Caki2 (cell line): ENCODE measurements around the gene DCP1B. TPM values are rescaled to one million over a fixed set of nuclear protein-coding genes. Genes with fewer than 3 reads are reported as not detected.

Source experiments
- DNase-seq: peaks from one replicate; pipeline ENCODE4 v3.0.0-alpha.2; 2015; ENCODE audit warnings: low read depth
- in situ Hi-C: cut with HindIII; loops from 2 replicates; pipeline ENCODE4 v1.10.0; 2016; ENCODE audit warnings: low sequenced_read_pairs, low pct_unique_long_range_greater_than_20kb, mixed read lengths
- total RNA-seq: library from RNA; depleted of rRNA; stranded (reverse); fragments of >200 nt; shearing (Covaris generic); gene quantifications from 2 replicates; pipeline ENCODE4 v1.2.3, GENCODE V29; 2014; ENCODE audit warnings: low replicate concordance; rRNA removed

Gene DCP1B
- total RNA-seq, 1 experiment from 2014 or later = 14.2 TPM

DNA sequence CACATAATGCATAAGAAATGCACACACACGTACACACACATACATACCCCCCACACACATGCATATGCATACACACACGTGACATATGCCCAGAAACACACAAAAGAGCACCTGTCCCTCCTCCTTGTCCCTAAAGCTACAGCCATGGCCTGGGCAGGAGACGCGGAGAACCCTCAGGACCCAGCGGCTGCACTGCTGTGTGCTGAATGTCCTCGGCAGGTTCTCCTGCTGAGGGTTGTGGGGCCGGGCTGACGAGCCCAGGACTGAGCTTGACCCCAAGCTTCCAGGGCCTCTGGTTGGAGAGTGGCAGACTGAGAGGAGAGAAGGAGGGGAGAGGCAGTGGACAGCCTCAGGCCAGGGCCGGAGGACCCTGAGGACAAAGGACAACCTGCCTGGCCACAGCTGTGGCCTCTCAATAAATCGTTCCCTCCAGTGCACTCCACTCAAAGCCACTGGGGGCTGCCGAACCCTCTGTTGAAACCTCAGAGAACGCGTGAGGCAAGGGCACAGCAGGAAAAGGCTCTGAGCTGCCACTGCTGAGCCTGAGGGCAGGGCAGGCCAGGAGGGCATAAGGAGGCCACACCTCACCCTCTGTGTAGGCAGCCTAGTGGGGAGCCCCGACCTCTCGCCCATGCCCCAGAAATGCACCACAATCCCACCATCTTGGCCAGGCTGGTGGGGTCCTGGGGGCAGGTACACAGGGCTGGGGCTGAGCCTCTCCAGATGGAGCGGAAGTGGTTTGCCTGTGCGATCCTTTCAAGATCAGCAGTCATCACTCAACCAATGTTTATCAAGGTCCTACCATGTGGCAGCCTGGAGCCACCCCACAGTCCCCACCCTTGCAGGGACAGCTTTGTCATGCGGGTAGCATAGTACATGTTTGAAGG lies 88.9 kb downstream of the DCP1B start:
- DNase-seq = no peak
- in situ Hi-C loops = no loop called here

DNA sequence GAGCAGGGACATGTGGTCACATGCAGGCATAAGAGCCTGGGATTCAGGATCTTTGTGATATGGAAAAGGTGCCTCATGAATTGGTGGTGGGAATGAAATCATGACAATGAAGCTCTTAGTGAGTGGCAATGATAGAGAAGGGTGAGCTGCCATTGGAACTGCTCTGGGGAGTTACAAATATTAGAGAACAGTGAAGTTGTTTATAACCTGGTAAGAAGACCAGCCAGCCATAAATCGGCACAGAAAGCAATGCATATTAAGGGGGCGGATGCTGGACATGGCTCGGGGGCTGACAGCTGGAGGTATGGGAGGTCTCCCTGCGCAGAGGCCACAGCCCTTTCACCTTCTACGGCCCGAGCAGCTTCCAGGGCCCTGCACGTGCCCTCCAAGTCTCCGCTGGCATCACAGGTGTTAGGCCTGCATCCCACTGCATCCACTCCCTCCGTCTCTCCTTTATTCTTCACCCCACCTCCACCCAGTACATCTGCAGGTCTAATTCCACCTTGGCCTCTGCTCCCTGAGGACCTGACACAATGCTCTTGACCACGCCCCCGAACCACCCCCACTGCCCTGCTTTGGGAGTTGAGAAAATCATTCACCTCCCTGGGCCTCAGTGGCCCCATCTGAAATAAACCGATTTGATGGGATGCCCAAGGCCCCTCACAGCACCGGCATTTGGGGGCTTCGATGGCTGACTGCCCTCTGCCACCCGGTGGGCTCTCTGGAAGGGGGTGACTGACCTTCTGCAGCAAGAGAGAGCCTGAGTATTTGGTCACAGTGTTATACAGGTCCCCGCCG lies 89.9 kb downstream of the DCP1B start:
- in situ Hi-C loops = no loop called here

DNA sequence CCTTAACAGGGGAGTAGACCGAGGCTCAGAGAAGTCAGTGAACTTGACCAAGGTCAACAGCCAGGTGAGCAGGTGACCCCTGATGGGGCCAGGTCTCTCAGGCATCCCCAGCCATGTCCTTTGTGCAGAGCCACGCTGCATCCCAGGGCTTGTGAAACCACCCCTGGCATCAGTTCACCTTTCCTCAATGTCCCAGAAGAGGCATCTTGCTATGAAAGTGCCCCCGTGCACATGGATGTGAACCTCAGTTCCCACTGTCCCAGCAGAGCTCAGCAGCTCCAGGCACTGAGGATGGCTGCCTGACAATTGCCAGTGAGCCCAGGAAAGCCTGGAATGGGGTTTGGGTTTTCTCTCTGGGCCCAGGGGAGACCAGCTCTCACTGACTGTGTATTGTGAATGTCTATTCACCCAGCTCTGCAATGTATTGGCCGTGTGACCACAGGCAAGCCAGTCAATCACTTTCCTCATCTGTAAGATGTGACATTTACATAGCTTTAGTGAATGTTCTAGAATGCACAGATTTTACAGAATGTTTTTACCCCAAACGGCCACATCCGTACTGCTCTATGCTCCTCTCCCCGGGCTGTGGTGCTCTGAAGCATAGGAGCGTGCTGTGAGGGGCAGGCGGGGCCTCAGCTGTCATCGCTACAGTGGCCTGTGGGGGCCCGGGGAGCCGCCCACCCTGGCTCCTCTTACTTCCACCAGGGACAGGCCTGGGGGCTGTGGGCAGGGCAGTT lies 90.7 kb downstream of the DCP1B start:
- no peak for DNase-seq
- in situ Hi-C loops = no loop called here

More for the DNA sequence above, 89.9 kb downstream of the DCP1B start:
- no peak for DNase-seq

DNA sequence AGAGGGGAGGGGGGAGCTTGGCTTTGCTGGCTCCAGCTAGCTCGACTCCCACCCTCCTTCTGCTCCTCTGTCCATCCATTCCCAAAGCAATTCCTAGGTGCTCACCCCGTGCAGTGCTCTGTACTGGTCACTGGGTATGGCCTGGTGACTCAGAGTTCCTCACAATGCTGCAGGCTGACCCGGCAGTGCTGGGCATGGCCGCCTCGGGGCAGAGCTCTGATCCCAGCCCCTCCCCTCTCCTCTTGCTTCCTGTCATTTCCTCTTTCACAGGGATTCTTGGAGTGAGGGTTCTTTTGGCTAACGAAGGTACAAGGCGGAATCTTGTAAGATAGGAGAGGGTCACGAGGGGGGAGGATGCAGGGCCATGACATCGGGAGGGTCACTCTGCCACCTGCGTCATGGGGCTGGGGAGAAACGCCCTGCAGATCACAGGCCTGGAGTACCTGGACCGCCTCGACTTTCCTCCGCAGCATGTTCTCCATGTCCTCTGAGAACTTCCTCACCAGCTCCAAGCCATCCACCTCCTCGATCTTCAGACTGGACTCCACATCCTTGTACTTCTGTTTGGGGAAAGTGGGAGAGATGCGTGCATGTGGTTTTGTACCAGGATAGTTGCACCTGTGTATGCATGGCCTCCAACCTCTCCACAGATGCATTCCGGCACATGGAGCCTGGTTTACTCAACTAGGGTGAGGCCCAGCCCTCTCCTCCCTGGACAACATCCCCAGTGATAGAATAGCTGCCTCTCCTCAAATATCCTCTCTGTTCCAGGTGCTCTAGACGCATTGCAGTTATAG lies 91.5 kb downstream of the DCP1B start:
- DNase-seq = no peak
- in situ Hi-C loops = no loop called here

DNA sequence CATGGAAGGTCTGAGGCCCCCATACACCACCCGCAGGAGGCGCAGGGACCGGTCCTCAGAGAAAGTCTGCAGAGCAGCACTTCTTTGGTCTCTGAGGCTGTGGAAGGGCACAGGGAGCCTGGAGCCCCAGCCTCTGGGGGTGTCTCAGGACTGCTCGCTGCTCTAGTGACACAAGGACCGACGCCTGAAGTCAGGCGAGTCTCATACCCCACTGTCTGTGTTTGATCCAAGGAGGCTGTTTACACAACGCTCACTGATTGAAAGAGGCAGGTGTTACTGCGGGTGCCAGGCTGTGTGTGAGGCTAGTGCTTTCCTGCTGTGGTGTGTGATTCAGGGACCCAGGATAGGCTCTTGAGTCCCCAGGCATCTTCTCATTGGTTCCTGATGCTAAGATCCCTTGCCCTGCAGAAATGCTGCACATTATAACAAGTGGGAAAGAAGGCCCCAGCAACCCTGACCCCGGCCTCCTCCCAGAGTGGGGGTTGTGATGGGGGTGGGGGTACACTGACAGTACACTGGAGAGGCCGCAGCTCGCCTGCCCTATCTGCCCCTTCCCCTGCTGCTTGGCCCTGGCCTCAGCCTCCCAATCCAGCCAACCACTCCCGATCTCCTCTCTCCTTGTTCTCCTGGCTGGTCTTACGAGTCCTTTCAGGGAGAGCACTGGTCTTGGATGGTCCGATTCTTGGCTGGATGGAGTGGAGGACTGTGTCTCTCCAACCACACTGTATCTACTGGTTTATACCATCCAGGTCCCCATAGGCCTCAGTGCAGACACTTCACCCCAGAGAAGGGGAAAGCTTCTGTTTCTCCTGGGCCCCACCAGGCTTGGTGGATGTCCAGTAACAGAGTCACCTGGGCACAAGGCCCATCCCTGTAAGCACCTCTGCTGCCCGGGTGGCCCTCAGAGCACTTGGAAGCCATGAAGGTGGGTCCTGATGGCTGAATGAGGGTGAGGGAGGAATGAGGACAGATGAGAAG lies 92.4 kb downstream of the DCP1B start:
- DNase-seq = no peak
- in situ Hi-C loops = no loop called here

DNA sequence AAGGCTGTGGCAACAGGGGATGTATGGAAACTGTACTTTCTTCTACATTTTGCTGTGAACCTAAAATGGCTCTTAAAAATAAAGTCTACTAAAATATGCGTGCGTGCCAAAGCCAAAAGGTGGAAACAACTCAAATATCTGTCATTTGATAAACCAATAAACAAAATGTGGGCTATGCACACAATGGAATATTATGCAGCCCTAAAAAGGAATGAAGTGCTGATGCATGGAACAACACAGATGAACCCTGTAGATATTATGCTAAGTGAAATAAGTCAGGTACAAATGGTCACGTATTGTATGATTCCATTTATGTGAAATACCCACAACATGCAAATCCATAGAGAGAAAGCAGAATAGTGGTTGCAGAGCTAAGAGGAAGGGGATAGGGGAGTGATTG lies 93.8 kb downstream of the DCP1B start:
- DNase-seq = no peak
- in situ Hi-C loops = no loop called here

DNA sequence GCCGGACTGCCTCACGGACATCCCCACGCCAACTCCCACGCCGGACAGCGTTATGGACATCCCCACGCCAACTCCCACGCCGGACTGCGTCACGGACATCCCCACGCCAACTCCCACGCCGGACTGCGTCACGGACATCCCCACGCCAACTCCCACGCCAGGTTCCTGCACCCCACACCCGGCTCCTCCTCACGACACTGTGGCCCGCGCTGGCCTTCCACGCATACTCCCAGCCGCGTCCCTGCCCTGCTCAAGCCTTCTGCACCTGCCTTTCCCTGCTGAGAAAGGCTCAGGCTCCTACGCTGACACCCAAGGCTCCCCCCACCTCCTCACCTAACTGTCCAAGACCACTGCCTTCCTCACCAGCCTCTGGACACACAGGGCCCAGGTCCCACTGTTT lies 95.5 kb downstream of the DCP1B start:
- no peak for DNase-seq
- in situ Hi-C loops = no loop called here

DNA sequence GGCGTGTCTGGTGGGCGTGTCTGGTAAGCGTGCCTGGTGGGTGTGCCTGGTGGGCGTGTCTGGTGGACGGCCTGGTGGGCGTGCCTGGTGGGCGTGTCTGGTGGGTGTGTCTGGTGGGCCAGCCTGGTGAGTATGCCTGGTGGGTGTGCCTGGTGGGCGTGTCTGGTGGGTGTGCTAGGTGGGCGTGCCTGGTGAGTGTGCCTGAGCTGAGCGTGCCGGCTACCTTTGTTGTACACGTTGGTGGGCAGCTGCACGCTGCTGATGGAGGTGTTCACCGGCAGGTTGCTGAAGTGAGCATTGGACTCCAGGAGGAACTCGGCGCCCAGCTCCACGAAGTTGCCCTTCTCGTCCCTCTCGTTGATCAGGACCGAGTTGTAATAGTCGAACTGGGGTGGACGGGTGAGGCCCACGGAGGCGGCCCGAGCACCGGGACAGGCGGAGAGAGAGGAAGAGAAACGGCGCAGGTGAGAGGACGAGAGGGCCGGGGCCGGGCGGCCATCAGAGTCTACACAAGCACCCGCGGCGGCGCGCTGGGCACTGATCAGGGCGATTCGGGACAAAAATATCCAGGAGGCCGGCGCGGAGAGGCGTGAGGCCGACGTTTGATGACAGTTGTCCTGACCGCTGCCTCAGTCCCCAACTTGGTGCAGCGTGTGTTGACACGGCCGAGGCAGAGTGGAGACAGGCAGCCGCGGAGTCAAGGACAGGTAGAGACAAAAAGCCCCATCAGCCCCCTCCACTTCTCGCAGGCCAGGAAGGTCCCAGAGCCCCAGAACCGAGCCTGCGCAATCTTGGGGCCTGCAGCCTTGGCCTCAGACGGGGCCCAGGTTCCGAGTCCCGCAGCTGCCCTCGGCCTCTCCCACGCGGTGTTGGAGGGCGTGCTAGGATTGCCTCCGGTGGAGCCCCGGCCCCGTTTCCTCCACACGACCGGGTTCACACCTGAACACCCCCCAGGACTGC lies 96.3 kb downstream of the DCP1B start:
- peak; percentile 16 for DNase-seq

DNA sequence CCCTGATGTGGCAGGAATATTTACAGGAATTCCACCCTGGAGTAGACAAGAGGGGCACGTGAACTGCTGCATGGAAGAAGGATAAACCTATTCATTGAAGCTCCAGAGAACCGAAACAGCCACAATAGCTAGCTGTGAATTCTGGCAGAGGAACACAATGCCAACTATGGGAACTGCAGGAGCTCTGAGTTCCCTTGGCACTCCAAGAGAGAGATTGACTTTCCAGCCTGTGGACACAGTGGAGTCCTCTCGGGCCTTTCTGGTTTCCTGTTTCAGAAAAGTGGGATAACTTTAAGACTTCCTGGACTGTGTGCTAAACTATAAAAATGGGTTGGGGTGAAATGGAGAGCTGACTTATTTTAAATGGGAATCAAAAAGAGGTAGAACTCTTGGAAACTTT lies 97.7 kb downstream of the DCP1B start:
- DNase-seq = no peak
- in situ Hi-C loops = no loop called here

More for the DNA sequence above, 96.3 kb downstream of the DCP1B start:
- in situ Hi-C loops = no loop called here

DNA sequence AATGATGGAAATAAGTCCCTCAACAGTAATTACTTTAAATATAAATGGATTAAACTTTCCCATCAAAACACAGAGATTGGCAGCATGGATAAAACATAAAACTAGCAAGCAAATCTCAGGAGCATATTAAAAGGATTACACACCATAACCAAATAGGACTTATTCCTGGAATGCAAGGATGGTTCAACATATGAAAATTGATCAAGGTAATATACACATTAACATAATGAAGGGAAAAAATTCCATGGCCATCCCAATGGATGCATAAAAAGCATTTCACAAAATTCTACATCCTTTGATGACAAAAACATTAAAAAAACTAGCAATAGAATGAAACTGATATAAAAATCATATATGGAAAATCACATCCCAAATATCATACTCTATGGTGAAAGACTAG lies 99.4 kb downstream of the DCP1B start:
- in situ Hi-C loops = no loop called here
- DNase-seq = no peak

DNA sequence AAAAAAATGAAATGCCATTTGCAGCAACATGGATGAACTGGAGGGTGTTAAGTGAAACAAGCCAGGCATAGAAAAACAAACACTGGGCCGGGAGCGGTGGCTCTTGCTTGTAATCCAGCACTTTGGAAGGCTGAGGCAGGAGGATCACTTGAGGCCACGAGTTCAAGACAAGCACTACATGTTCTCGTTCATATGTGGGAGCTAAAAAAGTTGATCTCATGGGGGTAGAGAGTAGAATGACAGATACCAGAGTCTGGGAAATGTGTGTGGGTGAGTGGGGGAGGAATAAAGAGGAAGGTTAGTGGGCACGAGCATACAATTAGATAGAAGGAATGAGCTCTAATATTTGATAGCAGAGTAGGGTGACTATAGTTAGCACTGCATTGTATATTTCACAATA lies 107.3 kb downstream of the DCP1B start:
- in situ Hi-C loops = no loop called here
- DNase-seq = no peak

Other genes starting within 250 kb of the DCP1B start
- not detected in 2 replicates for gene LRTM2, start 183.9 kb downstream of the DCP1B start, total RNA-seq
- not detected in 2 replicates for gene CACNA2D4, start 85.8 kb downstream of the DCP1B start, total RNA-seq
- 0.32 and 1.2 TPM in 2 replicates for gene CACNA1C, start 48.5 kb upstream of the DCP1B start, total RNA-seq